ENCODE data around the gene PSMD3. TPM values are rescaled to one million over a fixed set of nuclear protein-coding genes. Genes with fewer than 3 reads are reported as not detected.

Gene PSMD3
- total and polyA plus RNA-seq, 9 donors = 48.2 to 88.4 (median 73.4) TPM

- Histone ChIP-seq H3K36me3 (no peaks in the 10 kb centered on the region), H3K9me3 (no peaks in the 10 kb centered on the region), H3K4me3 (no peak overlapping the region), H3K27ac (no peak overlapping the region), H3K27me3 (no peaks in the 10 kb centered on the region), H3K4me1 (ENCODE audit: insufficient read depth) (no peaks in the 10 kb centered on the region)
- TF ChIP-seq, protein P1, sequence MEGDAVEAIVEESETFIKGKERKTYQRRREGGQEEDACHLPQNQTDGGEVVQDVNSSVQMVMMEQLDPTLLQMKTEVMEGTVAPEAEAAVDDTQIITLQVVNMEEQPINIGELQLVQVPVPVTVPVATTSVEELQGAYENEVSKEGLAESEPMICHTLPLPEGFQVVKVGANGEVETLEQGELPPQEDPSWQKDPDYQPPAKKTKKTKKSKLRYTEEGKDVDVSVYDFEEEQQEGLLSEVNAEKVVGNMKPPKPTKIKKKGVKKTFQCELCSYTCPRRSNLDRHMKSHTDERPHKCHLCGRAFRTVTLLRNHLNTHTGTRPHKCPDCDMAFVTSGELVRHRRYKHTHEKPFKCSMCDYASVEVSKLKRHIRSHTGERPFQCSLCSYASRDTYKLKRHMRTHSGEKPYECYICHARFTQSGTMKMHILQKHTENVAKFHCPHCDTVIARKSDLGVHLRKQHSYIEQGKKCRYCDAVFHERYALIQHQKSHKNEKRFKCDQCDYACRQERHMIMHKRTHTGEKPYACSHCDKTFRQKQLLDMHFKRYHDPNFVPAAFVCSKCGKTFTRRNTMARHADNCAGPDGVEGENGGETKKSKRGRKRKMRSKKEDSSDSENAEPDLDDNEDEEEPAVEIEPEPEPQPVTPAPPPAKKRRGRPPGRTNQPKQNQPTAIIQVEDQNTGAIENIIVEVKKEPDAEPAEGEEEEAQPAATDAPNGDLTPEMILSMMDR (IDR thresholded peaks at IDR 0.05) = no peak
- 88 to 92% (median 92%) methylated on average over 6 of the region's 6 CpGs for WGBS, 3 donors
- DNase-seq = no peak
- intact Hi-C loops (cut with DNase I) = no loop called here
Measured at GRCh38 chr17:39995438-39995837, 14.8 kb downstream of the PSMD3 start.

DNA sequence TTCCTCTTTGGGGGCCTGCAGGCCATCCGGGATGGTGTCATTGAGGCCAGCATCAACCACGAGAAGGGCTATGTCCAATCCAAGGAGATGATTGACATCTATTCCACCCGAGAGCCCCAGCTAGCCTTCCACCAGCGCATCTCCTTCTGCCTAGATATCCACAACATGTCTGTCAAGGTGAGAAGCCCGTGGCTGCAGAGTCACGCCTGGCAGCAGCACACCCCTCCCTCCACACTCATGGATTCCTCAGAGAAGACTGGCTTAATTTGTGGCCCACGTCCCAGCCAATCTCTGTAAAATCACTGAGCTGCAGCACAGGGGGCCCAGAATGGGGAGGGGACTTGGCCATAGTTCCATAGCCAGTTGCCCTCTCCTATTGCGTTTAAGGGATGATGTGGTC lies 15.6 kb downstream of the PSMD3 start:
- H3K36me3 ChIP-seq = no peaks in the 10 kb centered on the region
- DNase-seq = no peak
- H3K27ac ChIP-seq = no peak overlapping the region
- intact Hi-C loops (cut with DNase I) = no loop called here
- H3K9me3 ChIP-seq = no peaks in the 10 kb centered on the region
- 66 to 70% (median 70%) methylated on average over 8 of the region's 8 CpGs for WGBS, 3 donors
- TF ChIP-seq POLR2A (IDR thresholded peaks at IDR 0.05) (no peak), EP300 (IDR thresholded peaks at IDR 0.05) (no peak)
- TF ChIP-seq, protein P1 (IDR thresholded peaks at IDR 0.05) = no peak
- H3K4me3 ChIP-seq = no peak overlapping the region
- no peaks in the 10 kb centered on the region for H3K27me3 ChIP-seq
- H3K4me1 ChIP-seq (ENCODE audit: insufficient read depth) = no peaks in the 10 kb centered on the region

DNA sequence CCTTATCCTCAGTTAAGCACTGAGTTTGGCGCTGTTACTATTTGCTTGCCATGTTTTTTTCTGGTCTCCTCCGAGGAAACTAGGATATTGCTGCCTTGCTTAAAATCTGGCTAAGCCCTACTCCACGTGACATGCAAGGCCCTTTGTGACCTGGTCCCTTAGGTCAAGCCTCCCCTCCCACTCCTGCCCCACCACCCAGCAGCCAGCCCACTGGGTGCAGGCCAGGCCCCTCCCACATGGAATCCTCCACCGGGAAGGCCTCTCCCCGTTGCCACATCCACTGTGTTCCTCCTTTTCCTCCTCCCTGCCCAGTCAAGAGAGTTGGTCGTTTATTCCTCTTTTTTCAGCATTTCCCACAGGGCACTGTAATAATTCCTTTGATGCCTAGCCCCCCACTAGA lies 16.2 kb downstream of the PSMD3 start:
- WGBS, 3 donors = 30 to 38% (median 36%) methylated on average over 6 of the region's 6 CpGs
- no peak for DNase-seq
- no peaks in the 10 kb centered on the region for H3K36me3 ChIP-seq

DNA sequence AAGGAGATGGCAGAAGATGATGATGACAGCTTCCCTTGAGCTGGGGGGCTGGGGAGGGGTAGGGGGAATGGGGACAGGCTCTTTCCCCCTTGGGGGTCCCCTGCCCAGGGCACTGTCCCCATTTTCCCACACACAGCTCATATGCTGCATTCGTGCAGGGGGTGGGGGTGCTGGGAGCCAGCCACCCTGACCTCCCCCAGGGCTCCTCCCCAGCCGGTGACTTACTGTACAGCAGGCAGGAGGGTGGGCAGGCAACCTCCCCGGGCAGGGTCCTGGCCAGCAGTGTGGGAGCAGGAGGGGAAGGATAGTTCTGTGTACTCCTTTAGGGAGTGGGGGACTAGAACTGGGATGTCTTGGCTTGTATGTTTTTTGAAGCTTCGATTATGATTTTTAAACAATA lies 16.9 kb downstream of the PSMD3 start:
- Histone ChIP-seq H3K27ac (no peak overlapping the region), H3K36me3 (no peaks in the 10 kb centered on the region), H3K4me1 (ENCODE audit: insufficient read depth) (no peaks in the 10 kb centered on the region), H3K9me3 (no peaks in the 10 kb centered on the region), H3K4me3 (no peak overlapping the region), H3K27me3 (no peaks in the 10 kb centered on the region)
- no peak for TF ChIP-seq POLR2A (IDR thresholded peaks at IDR 0.05)
- no peak for TF ChIP-seq EP300 (IDR thresholded peaks at IDR 0.05)
- TF ChIP-seq, protein P1 (IDR thresholded peaks at IDR 0.05) = no peak
- DNase-seq = no peak
- 27 to 42% (median 32%) methylated on average over 4 of the region's 4 CpGs for WGBS, 3 donors
- intact Hi-C loops (cut with DNase I) = no loop called here

More for the DNA sequence above, 16.2 kb downstream of the PSMD3 start:
- Histone ChIP-seq H3K4me1 (ENCODE audit: insufficient read depth) (no peaks in the 10 kb centered on the region), H3K27me3 (no peaks in the 10 kb centered on the region), H3K27ac (no peak overlapping the region), H3K9me3 (no peaks in the 10 kb centered on the region), H3K4me3 (no peak overlapping the region)
- no peak for TF ChIP-seq POLR2A (IDR thresholded peaks at IDR 0.05)
- TF ChIP-seq EP300 (IDR thresholded peaks at IDR 0.05) = no peak
- TF ChIP-seq, protein P1 (IDR thresholded peaks at IDR 0.05) = no peak
- intact Hi-C loops (cut with DNase I) = no loop called here

DNA sequence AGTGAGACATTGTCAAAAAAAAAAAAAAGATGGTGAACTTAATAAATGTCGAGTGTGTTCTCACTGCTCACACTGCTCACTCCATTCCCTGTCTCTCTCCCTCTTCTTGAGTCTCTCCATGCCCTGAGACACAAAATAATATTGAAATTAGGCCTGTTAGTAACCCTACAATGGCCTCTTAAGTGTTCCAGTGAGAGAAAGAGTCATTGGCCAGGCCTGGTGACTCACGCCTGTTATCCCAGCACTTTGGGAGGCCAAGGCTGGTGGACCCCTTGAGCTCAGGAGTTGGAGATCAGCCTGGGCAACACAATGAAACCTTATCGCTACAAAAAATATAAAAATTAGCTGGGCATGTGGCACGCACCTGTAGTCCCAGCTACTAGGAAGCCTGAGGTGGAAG lies 18.5 kb downstream of the PSMD3 start:
- Histone ChIP-seq H3K27ac (no peak overlapping the region), H3K9me3 (no peaks in the 10 kb centered on the region), H3K4me3 (no peak overlapping the region), H3K36me3 (no peaks in the 10 kb centered on the region), H3K27me3 (no peaks in the 10 kb centered on the region), H3K4me1 (ENCODE audit: insufficient read depth) (no peaks in the 10 kb centered on the region)
- WGBS, 3 donors = 68 to 79% (median 71%) methylated on average over 4 of the region's 4 CpGs
- no peak for TF ChIP-seq POLR2A (IDR thresholded peaks at IDR 0.05)
- TF ChIP-seq EP300 (IDR thresholded peaks at IDR 0.05) = no peak
- TF ChIP-seq, protein P1 (IDR thresholded peaks at IDR 0.05) = no peak
- intact Hi-C loops (cut with DNase I) = no loop called here
- no peak for DNase-seq
